GM19035 (cell line): ENCODE results near the gene OBP2B.
"Not testable (repeated sequence)": the region's sequence is repeated elsewhere in the genome, so short reads cannot be mapped to it uniquely, and the experiment has no call there.

Experiments used
- ATAC-seq: cut with Tn5 transposase; IDR thresholded peaks from one replicate; pipeline ENCODE4 v1.9.1; 2021; ENCODE audit not compliant: unreplicated experiment

The OBP2B gene

DNA sequence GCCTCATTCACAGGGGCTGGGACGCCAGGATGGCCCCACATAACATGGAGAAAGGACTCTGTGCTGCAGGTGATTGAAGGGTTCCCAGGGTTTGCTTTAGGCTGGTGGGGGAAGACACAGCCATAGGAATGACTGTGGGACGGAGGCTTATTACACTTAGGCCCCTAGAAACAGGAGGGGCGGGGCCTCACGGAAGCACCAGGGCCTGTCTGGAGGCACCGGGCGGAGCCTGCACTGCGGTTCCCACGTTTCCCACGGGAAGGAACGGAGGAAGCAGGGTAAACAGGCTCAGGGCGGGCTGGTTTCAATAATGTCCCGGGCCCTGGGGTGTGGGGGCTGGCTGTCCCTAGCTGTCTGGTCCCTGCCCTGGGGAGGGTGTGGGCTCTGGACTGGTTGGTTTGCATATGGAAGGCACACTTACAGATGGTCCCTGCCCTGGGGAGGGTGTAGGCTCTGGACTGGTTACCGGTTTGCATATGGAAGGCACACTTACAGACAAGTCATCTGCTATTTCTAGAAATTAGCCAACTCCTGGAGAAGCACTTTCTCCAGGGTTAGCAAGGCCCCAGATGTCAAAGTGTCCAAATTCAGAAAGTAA, 14.2 kb upstream of the OBP2B start:
- ATAC-seq, result not testable (repeated sequence)

DNA sequence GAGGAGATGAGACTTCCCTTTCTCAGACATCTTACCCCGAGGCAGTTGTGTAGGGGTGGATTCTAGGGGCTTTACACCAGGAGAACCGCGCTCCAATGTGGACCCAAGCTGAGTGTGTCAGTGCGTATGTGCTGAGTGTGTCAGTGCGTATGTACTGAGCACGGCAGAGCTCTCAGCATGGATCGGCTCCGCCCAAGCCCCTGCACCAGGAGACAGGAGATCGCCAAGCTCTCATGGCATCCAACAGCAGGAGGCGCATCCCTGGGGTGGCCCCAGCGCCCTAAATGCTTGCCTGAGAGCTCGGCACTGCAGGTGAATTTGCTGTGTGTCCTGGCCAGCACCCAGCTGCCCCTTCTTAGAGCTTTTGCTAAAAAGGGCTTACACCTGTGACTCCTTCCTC, 12.9 kb upstream of the OBP2B start:
- not testable (repeated sequence) for ATAC-seq

DNA sequence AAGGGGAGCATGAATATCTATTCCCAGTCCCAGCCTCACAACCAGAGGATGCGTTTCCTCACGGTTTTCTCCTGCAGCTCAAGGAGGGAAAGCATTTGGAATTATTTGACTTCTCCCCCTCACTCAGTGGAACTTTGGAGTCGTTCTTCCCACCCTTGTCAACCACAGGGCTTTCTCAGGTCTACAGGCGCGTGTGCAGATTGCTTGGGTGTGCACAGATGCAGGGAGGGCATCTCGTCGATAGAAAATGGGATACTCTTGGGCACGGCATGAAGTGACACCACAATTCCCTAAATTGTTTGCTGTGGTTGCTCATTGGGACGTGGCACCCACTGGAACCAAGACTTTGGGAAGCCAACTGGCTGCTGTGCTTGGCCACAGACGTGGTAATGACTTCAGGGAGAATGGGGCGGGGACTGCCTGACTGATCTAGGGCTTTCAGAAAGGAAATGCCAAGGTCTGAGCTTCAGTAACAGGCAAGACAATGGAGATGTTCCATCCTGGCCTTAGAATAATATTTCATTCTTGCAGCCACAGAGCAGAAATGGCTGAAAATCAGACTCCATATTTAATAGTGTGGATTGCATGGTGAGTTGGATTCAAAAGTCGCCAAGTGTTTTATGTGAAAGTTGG, 12.2 kb upstream of the OBP2B start:
- no peak for ATAC-seq

DNA sequence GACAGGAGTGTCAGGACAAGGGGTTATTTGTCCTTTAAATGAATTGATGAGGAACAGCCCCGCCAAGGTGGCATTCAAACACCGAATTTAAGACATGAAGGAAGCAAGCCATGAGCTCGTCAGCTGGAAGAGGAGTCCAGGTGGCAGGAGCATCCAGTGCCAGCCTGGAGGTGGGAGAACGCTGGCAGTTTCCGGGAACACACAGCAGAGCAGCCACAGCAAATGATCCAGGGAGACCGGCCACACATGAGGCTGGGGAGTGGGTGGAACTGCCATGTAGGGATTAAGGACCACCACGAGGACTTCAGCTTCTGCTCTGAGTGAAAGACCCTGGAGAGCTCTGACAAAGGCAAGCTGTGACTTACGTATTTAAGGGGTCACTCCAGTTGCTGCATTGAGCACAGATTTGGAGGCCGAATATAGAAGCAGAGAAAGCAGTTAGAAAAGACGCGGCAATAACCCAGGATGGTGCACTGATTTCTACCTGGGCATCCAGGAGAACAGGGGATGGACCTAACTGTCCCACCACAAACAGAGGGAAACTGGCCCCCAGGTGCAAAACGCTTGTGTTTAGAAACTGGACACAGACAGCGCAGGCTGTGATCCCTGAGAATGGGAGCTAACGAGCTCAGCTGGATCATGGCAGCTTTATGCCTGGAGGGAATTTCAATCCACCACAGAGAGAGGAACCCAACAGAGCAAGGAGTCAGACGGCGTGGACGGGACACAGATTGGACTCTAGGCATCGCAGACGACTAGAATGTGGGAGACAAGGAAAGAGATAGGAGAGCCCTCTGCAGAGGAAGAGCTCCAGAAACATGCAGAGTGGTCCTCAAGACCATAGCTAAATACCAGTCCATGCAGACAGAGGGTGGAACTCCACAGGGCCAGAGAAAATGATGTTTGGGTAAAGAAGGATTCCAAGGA, 9.3 kb upstream of the OBP2B start:
- ATAC-seq, result not testable (repeated sequence)

DNA sequence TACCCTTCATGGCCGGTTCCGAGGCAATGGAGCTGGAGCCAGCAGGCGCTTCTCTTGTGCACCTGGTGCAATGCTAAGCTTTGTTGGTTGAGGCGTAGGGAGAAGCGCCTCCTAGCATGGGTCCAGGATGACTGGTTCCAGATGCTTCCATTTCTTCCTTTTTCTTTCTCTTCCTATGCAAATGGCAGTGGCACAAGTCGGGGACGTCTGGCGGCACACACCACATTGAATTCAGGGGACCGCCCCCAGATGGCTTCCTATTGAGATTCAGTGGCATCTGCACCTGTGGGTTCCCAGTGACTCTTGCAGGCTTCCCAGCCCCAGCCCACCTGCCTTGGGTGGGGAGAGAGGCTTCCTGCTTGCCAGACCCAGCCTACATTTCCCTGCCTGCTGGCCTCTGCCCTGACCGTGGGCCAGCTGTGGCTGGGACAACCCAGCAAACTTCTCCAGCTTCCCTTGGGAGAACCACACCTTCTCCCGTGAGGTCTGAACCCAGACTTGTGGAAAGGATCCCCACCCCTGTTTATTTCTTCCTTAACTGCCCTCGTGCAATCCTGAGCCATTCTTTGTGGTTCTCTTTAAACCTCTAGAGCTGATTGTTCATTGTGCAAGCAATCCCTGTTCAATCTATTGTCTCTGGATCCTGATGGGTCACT, 8.4 kb upstream of the OBP2B start:
- ATAC-seq, result not testable (repeated sequence)

DNA sequence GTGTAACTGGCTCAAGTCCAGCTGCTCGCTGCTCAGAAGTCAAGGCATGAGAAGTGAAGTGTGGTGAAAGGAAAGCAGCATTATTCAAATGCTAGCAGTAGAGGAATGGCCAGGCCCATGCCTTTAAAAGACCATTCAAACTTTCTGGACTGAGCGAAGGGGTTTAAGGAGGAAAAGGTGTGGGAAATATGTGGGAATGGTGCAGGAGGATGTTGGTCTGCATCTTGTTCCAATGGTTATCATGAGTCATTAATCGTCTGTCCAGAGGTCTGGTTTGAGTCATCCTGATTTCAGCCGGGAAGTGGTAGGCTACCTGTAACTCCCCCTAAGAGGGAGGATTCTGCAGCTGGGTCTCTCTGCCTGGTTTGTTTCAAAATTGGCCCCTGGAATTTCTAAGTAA, 5.2 kb upstream of the OBP2B start:
- ATAC-seq, result not testable (repeated sequence)

DNA sequence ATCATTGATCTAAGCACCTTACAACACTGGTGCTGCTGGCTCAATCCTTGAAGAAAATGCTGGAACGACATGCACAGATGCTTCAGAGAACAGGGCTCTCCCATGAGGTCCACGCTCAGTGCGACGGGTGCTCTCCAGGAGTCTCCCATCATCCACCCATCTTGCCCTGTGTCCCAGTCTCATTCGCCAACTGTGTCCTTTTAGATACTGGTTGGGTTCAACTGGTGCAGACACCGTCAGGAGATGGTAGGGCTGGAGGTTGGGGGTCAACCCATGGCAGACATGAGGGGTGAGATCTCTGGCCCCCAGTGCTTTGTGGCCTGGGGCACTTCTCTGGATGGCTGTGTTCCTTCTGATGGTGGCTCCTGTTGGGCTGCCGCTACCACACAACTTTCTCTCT, 1.6 kb upstream of the OBP2B start:
- ATAC-seq, result no peak

DNA sequence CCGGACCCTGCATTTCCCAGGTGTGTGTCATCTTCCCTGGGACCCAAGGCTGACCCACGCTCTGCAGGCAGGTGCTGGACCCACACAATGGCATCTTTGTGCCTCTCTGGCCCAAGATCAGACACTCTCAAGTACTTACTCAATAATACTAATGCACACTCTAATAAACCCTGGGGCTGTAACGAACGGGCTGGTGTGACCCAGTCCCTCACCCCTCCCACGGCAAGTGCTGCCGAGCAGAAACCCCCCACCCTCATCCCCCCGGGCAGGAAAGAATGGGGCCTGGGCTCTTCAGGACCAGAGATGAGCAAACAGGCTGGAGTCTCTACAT, 1.1 kb upstream of the OBP2B start:
- ATAC-seq, result no peak

DNA sequence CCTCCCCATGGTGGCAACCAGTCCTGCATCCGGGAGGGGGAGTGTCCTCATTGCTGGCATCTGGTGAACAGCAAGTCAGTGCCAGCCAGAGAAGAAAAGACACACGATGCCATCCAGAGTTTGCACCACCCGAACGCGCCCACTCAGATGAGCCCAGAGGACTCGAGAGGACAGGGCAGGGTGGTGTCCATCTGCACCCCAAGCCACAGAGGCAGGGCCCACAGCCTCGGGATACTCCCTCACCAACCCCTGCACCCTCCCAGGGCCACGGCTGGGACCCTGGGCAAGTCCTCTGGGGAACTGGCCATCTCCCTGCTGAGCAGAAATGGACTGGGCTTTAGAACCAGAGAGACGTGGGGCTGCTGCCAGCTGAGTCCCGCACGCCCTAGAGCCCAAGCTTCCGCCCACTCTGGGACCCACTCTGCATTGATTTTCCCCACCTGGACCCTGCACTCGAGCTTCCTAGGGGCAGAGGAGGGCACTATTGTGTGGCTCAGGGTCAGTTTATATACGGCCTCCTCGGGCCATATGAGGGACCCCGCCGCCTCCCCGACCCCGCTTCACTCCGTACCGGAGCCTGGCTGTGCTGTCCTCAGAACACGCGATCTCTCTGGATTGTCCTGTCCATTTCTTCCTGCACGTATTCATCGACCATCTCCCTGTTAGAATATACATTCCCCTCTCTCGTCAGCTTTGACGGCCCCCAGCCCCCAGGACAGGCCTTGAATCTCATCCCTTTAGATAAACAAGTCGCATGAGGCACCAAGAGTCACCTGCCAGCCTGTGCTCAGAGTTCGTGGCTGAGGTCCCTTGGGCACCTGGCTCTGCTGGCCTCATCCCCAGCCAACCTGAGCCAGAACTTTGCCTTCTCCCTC, 514 bp upstream of the OBP2B start:
- not testable (repeated sequence) for ATAC-seq

DNA sequence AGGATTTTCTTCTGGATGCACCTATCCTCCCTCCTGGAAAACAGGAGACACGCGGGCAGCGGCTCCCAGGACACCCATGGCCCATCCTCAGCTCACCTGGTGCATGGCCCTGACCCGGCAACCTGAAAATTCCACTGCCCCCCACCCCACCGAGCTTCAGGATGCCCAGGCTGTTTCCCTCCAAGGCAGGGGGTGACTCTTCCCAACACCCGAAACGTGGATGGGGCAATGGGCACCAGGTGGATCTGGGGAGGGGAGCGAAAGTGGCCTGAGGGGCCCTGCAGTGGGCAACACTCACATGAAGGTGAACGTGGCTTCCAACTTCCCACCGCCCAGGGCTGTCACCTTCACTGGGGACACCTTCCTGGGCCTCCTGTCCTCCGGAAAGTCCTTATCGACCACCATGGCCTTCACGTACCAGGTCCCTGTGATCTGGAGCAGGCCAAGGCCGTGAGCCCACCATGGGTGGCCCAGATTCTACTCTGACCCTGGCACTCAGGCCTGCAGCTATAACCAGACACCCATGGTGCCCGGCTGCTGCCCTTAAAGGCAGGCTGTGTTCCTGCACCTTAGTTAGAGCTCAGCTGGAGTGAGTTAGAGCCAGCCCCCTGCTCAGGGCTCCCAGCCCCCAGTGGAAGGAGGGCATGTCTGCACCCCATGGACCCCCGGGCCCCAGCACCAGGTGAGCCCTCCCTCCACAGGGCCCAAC, 725 bp downstream of the OBP2B start:
- not testable (repeated sequence) for ATAC-seq

DNA sequence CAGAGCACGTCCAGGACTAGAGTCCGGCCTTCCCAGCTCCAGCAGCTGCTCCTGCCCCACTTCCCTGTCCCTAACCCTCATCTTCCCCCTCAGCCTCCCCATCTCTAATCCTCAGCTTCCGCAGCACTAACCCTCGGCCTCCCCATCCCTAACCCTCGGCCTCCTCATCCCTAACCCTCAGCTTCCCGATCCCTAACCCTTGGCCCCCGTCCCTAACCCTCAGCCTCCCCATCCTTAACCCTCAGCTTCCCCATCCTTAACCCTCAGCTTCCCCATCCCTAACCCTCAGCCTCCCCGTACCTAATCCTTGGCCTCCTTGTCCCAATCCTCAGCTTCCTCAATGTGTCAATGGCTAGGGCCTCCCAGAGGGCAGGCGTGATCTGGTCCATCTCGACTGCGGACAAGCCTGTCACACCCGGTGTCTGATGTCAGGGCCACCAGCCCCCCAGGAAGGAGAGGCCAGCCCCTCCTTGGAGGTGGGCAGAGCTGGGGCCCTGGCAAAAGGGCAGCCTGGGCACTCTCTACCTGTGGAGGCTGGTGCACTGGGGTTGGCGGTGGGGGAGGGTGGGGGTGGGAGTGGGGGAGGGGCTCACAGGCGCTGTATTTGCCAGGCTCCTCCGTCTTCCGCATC, 1.4 kb downstream of the OBP2B start:
- no peak for ATAC-seq

DNA sequence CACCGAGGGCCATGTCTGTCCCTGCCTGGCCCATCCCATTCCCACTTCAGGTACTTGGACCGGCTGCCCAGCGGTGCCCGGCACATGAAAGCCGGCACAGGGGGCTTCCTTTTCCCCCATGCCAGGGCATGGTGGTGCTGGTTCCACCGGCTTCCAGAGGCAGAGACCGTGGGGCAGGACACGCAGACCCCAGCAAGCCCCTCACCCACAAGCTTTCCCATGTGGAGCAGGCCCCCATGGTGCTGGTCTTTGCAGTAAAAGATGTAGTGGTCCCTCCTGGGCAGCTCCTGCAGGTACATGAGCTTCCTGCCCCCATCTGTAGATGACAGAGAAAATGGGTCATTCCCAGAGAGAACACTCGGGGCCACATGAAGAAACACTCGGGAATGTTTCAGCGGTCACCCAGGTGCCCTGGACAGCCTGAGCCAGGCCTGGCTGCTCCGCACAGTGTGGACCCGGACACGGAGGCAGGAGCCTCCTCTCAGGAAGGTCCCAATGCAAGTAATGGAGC, 2.0 kb downstream of the OBP2B start:
- ATAC-seq, result no peak

DNA sequence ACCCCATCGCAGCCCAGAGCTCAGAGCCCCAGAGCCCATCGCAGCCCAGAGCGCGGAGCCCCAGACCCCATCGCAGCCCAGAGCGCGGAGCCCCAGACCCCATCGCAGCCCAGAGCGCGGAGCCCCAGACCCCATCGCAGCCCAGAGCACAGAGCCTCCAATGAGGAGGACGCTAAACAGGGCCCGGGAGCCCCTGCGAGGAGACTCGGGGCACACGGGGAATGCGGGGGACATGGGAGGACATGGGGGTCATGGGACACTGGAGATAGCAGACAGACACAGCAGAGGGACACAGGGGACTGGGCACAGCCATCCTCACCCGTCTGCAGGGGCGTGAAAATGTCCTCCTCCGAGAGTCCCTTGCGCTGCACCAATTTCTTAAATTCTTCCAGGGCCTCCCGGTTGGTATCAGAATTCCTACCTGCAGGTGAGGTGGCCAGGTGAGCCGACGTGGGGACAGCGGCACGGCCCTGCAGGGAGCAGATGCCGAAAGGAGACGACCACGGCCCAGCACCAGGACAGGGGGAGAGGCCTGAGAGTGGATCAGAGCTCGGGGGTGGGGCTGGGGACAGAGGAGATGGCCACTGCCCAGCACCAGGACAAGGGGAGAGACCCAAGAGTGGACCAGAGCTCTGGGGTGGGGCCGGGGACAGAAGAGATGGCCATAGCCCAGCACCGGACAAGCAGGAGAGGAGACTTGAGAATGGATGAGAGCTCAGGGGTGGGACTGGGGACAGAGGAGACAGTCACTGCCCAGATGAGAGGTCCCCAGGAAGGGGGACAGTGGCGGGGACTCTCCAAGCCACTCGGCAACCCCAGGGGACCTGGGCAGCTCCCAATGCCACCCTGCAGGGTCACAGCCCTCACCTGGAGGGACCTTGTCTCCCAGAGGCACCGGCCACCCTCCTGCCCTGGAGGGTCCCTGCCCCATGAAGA, 2.8 kb downstream of the OBP2B start:
- no peak for ATAC-seq

DNA sequence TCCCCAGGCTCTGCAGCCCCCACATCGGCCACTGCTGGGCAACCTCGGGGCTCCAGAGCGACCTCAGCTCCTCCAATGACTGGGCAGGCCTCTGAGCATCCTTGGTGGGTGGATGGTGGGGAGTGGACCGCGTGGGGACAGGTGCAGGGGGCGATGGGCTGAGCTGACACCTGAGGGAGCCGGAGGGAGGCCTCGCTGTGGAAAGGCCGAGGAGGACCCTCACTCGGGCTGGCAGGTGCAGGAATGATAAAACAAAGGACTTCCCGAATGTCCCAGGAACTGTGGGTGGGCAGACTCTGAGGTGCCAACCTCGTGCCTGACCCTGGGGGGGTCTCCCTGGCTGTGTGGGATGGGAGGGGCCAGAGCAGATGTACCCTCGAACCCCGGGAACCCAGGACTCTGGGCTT, 3.6 kb downstream of the OBP2B start:
- ATAC-seq, result not testable (repeated sequence)

DNA sequence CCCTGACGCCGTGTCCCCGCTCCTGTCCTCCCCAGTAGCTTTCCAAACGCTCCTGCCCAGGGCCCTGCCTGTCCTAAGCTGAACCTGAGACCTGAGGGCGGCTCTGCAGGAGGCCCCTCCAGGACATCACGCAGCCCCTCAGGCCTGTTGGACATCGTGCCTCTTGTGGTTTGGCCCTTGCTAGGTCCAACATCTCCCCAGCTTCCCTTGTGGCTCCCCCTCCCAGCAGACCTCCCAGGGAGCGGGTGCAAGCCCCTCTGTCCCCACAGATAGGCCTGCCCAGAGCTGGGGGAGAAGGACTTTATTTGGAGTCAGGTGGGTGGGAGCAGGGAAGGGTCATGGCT, 4.1 kb downstream of the OBP2B start:
- ATAC-seq, result no peak

DNA sequence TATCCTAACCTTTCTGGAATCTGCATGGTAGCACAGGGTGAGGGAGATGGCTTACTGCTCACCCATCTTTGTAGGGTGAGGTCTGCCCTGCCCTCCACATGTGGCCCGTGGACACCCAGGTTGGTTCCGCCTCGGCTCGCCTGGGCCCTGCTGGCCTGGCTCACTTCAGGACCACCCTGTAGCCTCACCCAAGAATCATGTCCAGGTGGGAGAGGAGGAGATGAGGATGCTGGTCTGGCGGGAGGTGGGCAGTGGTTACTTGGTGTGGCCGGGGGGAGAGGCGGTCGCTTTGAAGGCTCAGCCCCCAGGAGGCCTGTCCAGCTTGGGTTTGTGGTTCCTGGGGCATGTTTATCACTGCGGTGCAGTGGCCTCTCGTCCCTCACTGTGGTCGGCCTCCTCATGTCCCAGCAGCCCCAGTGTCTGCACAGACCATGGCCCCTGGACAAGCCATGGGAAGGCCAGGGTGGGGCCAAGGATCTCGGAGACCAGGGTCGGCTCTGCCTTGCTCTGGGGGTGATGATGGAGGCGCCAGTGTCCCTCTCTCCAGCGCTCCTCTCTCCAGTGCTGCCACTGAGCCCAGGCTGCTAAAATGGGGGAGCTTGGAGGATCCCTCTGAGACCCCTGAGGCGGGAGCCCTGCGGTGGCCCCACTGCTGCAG, 4.6 kb downstream of the OBP2B start:
- no peak for ATAC-seq

DNA sequence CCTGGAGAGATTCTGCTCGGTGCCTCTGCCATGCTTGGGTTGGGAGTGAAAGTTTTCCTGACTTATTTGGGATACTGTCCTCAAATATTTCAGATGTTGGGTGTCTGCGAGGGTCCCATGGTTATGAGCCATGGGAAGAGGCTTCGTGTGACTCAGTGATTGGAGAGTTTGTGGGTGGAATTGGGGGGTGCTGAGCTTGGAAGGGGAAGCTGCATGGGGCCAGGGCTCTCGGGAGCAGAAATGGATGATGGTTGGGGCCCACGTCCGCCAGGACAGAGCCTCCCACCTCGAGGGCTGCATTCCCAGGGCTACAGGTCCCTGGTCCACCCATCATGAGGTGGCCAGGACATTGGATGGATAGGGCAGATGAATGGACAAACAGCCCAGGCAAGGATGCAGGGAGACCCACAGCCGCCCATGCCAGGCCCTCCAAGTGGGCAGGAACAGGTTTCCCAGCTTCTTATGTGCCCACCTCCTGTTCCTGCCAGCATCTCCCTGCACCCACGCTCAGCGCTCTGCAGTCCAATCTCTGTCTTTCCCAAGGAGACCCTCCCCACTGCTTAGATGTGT, 5.5 kb downstream of the OBP2B start:
- no peak for ATAC-seq
